GM18505 (cell line): ENCODE data around the gene PELI2.

Source experiments
- ATAC-seq: cut with Tn5 transposase; IDR thresholded peaks from one replicate; pipeline ENCODE4 v1.9.1; 2021; ENCODE audit not compliant: unreplicated experiment
- POLR2A ChIP-seq: IDR thresholded peaks from 4 replicates; pipeline ENCODE4 v1.6.1; 2011; ENCODE audit warnings: borderline replicate concordance; ENCODE audit not compliant: insufficient read depth, insufficient read length; ENCODE audit errors: extremely low read depth

PELI2 gene

DNA sequence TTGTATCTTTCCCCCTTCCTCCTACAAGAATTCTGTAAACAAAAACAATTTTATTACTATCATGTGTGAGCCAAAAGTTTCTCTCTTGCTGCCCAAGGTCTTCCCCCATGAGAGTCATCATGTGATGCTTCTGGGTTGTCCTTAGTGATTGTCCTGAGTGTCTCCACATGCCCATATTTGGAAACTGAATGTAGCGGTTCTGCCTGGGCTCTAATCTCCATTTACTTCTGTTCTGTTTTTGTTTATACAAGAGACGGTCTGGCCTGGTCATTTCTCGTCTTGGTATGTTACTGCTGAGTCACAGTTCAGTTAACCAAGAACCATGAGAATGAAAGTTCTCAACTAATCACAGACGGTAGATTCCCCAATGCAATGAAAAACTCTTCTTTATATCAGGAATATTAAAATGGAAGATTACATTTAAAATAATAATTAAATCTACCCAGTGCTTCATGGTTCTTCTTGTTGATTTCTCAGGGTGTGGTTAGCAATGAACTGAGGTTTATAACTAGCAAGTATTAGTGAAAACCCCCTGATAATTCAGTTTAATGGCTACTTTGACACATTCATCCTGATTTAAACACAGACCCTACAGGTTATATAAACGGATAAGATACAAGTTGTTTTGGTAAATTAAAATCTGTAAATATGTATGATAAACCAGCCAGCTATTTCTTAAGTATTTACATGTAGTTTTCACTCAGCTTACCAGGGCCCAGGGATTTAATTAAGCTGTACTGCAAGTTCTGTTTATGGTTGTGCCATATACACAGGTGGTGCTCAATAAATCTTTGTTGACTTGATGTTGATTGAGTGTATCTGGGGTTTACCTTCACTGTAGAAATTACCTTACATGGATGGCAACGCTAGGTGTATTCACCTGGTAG lies 81.1 kb downstream of the PELI2 start:
- TF ChIP-seq POLR2A, result no peak
- ATAC-seq, result no peak

GRCh38 chr14:56199982-56200577 lies 81.9 kb downstream of the PELI2 start:
- TF ChIP-seq POLR2A, result no peak
- ATAC-seq, result peak; percentile 37

DNA sequence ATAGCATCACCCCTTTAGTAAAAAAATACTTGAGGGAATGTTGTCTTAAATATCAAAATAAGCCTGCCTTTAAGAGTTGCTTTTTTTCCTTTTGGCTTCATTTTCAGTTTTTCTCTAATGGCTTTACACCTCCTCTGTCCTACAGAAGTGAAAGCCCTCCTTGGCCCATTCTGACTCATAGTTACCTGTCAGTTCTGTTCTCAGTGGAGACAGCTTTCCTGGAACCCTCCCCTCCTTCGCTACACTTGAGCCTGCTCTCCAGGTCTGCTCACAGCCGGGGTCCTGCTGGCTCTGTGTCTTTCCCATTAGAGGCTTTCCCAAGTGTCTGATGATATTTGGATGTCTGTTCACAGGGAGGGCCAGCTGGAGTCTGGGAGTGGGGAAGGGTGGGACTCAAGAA lies 84.0 kb downstream of the PELI2 start:
- peak; percentile 88 for ATAC-seq
- no peak for TF ChIP-seq POLR2A

DNA sequence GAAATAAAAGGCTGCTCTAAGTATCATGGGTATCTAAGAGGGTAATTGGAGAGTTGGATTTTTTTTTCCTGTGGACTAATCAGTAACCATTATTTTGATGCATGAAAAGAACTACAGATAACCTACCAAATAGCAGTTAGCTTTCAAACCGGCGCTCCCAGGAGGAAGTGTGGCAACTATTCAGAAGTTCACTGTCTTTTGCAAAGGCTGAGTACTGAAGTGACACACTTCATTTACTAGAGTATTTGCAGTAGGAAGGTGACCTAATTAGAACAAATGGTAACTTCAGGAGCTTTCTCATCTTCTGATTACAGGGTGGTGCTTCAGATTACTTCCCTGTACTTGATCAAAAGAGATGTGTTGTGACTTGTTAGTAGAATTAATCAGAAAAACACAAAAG lies 87.7 kb downstream of the PELI2 start:
- TF ChIP-seq POLR2A, result no peak

GRCh38 chr14:56206596-56206995 lies 88.4 kb downstream of the PELI2 start:
- no peak for ATAC-seq
- TF ChIP-seq POLR2A, result no peak

More for the DNA sequence above, 87.7 kb downstream of the PELI2 start:
- no peak for ATAC-seq

- TF ChIP-seq POLR2A, result no peak
- ATAC-seq, result no peak
These were observed 89.5 kb downstream of the PELI2 start for GRCh38 chr14:56207626-56208292.

DNA sequence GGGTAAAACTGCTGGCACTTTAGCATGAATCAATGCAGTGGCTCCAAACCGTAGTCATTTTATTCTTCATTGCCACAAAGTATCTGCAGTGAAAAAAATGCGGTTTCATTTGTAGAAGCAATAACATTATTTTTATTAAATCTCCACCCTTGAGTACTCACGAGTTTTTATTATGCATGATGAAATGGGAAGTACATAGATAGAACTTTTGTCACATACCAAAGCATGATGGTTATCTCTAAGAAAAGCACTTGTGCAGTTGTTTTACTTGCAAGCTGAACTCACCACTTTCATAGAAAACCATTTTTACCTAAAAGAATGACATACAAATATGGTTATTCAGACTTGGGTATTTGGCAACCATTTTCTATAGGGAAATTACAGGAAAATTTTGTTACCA lies 90.3 kb downstream of the PELI2 start:
- TF ChIP-seq POLR2A, result no peak
- no peak for ATAC-seq

GRCh38 chr14:56210571-56210970 lies 92.4 kb downstream of the PELI2 start:
- no peak for ATAC-seq
- TF ChIP-seq POLR2A, result no peak

GRCh38 chr14:56211084-56211483 lies 92.9 kb downstream of the PELI2 start:
- ATAC-seq, result no peak
- TF ChIP-seq POLR2A, result no peak

GRCh38 chr14:56211844-56212243 lies 93.6 kb downstream of the PELI2 start:
- TF ChIP-seq POLR2A, result no peak
- ATAC-seq, result no peak

- ATAC-seq, result no peak
- TF ChIP-seq POLR2A, result no peak
These were observed 94.3 kb downstream of the PELI2 start for GRCh38 chr14:56212521-56212920.

DNA sequence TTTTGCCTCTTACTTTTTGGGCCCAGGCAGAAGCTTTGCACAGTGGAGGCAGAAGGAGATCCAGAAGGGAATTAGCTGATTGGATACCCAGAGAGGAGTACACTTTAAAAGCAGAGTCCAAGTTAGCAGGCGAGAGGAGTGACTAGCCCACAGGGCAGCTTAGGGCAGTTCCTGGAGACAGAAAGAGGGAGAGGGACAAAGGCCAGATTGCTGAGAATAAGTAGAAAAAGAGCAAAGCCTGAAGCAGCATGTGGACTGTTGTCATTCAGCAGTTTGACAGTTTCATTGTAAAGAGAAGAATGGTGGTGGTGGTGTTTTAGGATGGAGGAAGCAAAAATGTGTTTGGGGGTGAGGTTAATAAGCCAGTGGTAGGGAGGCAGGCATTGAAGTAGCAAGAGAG lies 95.1 kb downstream of the PELI2 start:
- ATAC-seq, result no peak
- no peak for TF ChIP-seq POLR2A

GRCh38 chr14:56215180-56215579 lies 97.0 kb downstream of the PELI2 start:
- no peak for ATAC-seq
- no peak for TF ChIP-seq POLR2A
